Parathyroid adenoma (tissue), 2 donors: ENCODE measurements around the gene CLEC11A.

ENCODE experiments used
- H2AFZ ChIP-seq: fragments of 300-600 bp; sonication (generic); one replicate; pipeline ENCODE4 v1.7.0; 2017; ENCODE audit warnings: antibody characterized with exemption, mild to moderate bottlenecking
- H3K27ac ChIP-seq: fragments of 300-600 bp; sonication (generic); one replicate; pipeline ENCODE4 v1.7.0; 2017
- H3K27me3 ChIP-seq: fragments of 300-600 bp; sonication (generic); one replicate; pipeline ENCODE4 v1.7.0; 2017; ENCODE audit warnings: low read length; ENCODE audit not compliant: control insufficient read depth, insufficient read depth
- H3K36me3 ChIP-seq: fragments of 300-600 bp; sonication (generic); one replicate; pipeline ENCODE4 v1.7.0; 2017; ENCODE audit warnings: low read length; ENCODE audit not compliant: control insufficient read depth, insufficient read depth
- H3K4me1 ChIP-seq: fragments of 300-600 bp; sonication (generic); one replicate; pipeline ENCODE4 v1.7.0; 2017; ENCODE audit warnings: control low read depth
- H3K4me2 ChIP-seq: fragments of 300-600 bp; sonication (generic); one replicate; pipeline ENCODE4 v1.7.0; 2017; ENCODE audit warnings: low read length
- H3K4me3 ChIP-seq: fragments of 300-600 bp; sonication (generic); one replicate; pipeline ENCODE4 v1.7.0; 2017; ENCODE audit warnings: low read depth, low read length
- H3K79me2 ChIP-seq: fragments of 300-600 bp; sonication (generic); one replicate; pipeline ENCODE4 v1.7.0; 2017; ENCODE audit warnings: control low read depth
- H3K9ac ChIP-seq: fragments of 300-600 bp; sonication (generic); one replicate; pipeline ENCODE4 v1.7.0; 2017; ENCODE audit warnings: mild to moderate bottlenecking
- H3K9me3 ChIP-seq: fragments of 300-600 bp; sonication (generic); one replicate; pipeline ENCODE4 v1.7.0; 2017; ENCODE audit warnings: low read length; ENCODE audit not compliant: control insufficient read depth
- CTCF ChIP-seq: fragments of 300-600 bp; sonication (generic); IDR thresholded peaks from one replicate; pipeline ENCODE4 v1.7.0; 2017; ENCODE audit warnings: antibody characterized with exemption, mild to moderate bottlenecking
- donor health status: primary hyperparathyroidism.

Gene CLEC11A

GRCh38 chr19:50724522-50725217 is 1.5 kb downstream of the CLEC11A start:
- Histone ChIP-seq H3K4me2 (peak overlapping the region; percentile 94), H3K4me1 (peaks cover 4% of the 10 kb centered on the region), H3K36me3 (no peaks in the 10 kb centered on the region), H3K9me3 (no peaks in the 10 kb centered on the region), H2AFZ (peak overlapping the region; percentile 90), H3K79me2 (no peaks in the 10 kb centered on the region), H3K9ac (peak overlapping the region; percentile 46), H3K27ac (peak overlapping the region; percentile 73), H3K4me3 (peak overlapping the region; percentile 75), H3K27me3 (no peaks in the 10 kb centered on the region)
- TF ChIP-seq CTCF: peak; percentile 86

- no peaks in the 10 kb centered on the region for H3K79me2 ChIP-seq
- H3K36me3 ChIP-seq: no peaks in the 10 kb centered on the region
- H2AFZ ChIP-seq: peak overlapping the region; percentile 84
- H3K4me2 ChIP-seq: peak overlapping the region; percentile 90
- no peak for TF ChIP-seq CTCF
- no peaks in the 10 kb centered on the region for H3K27me3 ChIP-seq
- peaks cover 4% of the 10 kb centered on the region for H3K4me1 ChIP-seq
- peak overlapping the region; percentile 75 for H3K4me3 ChIP-seq
- H3K9ac ChIP-seq: peak overlapping the region; percentile 46
- peak overlapping the region; percentile 64 for H3K27ac ChIP-seq
- no peaks in the 10 kb centered on the region for H3K9me3 ChIP-seq
Measured at GRCh38 chr19:50725218-50725910, 2.2 kb downstream of the CLEC11A start.

DNA sequence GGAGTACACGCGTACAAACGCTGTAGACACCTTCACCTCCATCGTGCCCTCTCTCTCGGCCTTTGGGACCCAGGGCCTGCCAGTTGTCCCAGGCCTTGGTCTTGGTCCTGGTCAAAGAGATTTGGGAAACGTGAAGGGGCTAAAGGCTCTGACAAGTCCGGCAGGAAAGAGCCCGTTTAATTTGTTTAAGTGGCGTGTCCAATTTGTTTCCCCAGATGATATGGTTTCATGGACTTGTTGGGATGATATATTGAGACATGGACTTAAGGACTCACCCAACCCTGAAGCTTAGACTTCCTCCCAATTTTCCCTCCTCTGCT is 2.7 kb downstream of the CLEC11A start:
- Histone ChIP-seq H3K27ac (peak overlapping the region; percentile 64), H3K36me3 (no peaks in the 10 kb centered on the region), H3K4me3 (peak overlapping the region; percentile 75), H3K27me3 (no peaks in the 10 kb centered on the region), H2AFZ (no peak overlapping the region), H3K9me3 (no peaks in the 10 kb centered on the region), H3K79me2 (no peaks in the 10 kb centered on the region), H3K9ac (no peak overlapping the region), H3K4me1 (peaks cover 4% of the 10 kb centered on the region), H3K4me2 (peak overlapping the region; percentile 90)
- no peak for TF ChIP-seq CTCF

DNA sequence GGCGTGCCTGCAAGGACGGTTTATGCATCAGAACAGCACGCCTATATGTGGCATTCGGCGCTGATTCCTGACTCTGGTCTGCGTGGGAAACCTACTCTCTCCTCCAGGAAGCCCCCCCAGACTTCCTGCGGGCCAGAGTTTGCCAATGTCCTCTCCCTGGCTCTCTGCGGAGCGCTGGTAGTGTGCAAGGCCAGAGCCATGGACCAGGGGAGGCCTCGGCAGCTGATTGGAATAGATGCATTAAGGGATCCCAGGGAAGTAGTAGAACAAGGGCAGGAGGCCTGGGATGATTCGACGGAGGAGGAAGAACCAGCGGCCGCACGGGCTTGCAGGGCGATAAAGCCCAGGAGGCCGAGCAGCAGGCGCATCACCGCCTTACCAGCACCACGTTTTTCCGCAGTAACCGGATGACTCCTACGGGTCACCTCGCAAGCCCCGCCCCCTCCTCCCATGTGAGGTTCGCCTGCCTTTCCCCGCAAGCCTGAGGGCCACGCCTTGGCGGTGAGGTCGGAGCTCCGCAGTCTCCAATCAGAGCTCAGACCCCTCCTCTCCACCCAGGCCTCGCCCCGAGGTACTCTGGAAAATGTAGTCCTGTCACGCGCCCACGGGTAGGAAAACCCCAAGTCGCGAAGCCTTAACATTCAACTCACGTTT is 5.0 kb downstream of the CLEC11A start:
- H3K4me2 ChIP-seq: no peak overlapping the region
- no peaks in the 10 kb centered on the region for H3K79me2 ChIP-seq
- peaks cover 4% of the 10 kb centered on the region for H3K4me1 ChIP-seq
- no peak overlapping the region for H3K9ac ChIP-seq
- H3K27me3 ChIP-seq: no peaks in the 10 kb centered on the region
- H3K36me3 ChIP-seq: no peaks in the 10 kb centered on the region
- no peak for TF ChIP-seq CTCF
- no peak overlapping the region for H2AFZ ChIP-seq
- H3K27ac ChIP-seq: no peak overlapping the region
- no peak overlapping the region for H3K4me3 ChIP-seq
- H3K9me3 ChIP-seq: no peaks in the 10 kb centered on the region
